Gastroesophageal sphincter (tissue), 4 donors: ENCODE results near the gene SLC39A11. TPM values are rescaled to one million over a fixed set of nuclear protein-coding genes. Genes with fewer than 3 reads are reported as not detected.

Source experiments
- ATAC-seq: fragments of 150-250 bp; one replicate; pipeline ENCODE4 v1.9.1; 2016; ENCODE audit warnings: mild to moderate bottlenecking, moderate library complexity
- H3K27ac ChIP-seq, 4 donors: fragments of 200-600 bp; sonication (generic) in 3 of 4; 1 replicate in 3 of 4; 2 replicates in 1 of 4; pipeline ENCODE4 v1.5.1; 2016 to 2019
- H3K27me3 ChIP-seq: fragments of 200-600 bp; sonication (generic); one replicate; pipeline ENCODE4 v1.5.1; 2019
- H3K36me3 ChIP-seq, 2 donors: fragments of 200-600 bp; sonication (generic); one replicate each; pipeline ENCODE4 v1.5.1; 2019; ENCODE audit warnings: control low read depth in 1 of 2
- H3K4me1 ChIP-seq, 3 donors: fragments of 200-600 bp; sonication (generic); 1 replicate in 2 of 3; 2 replicates in 1 of 3; pipeline ENCODE4 v1.5.1; 2016 to 2019; ENCODE audit warnings: control low read depth in 2 of 3
- H3K4me3 ChIP-seq, 2 donors: fragments of 200-600 bp; sonication (generic); one replicate each; pipeline ENCODE4 v1.5.1; 2019; ENCODE audit warnings: mild to moderate bottlenecking in 1 of 2, moderate library complexity in 1 of 2
- H3K9me3 ChIP-seq, 3 donors: fragments of 200-600 bp; sonication (generic); one replicate each; pipeline ENCODE4 v1.5.1; 2017 to 2019; ENCODE audit warnings: control low read depth in 2 of 3
- CTCF ChIP-seq, 4 experiments: fragments of 200-600 bp in 2 of 4; fragments of 450-650 bp in 2 of 4; sonication (generic) in 1 of 4; IDR thresholded peaks; one replicate each; pipeline ENCODE4 v1.5.1; 2017 to 2019; ENCODE audit warnings: antibody characterized with exemption in 4 of 4, mild to moderate bottlenecking in 2 of 4, moderate library complexity in 2 of 4
- EP300 ChIP-seq: sonication (generic); formaldehyde crosslinking; IDR thresholded peaks from one replicate; pipeline ENCODE4 v1.6.1; 2017; ENCODE audit warnings: antibody characterized with exemption, mild to moderate bottlenecking
- POLR2A ChIP-seq, 2 donors: fragments of 450-650 bp; IDR thresholded peaks; one replicate each; pipeline ENCODE4 v1.6.1; 2017; ENCODE audit warnings: antibody characterized with exemption in 2 of 2, mild to moderate bottlenecking in 2 of 2, moderate library complexity in 1 of 2
- POLR2AphosphoS5 ChIP-seq: sonication (generic); formaldehyde crosslinking; IDR thresholded peaks from one replicate; pipeline ENCODE4 v1.6.1; 2017; ENCODE audit warnings: antibody characterized with exemption
- WGBS, 2 donors: methylation state at CpG; one replicate each; pipeline ENCODE4 v1.1.5; 2018; ENCODE audit warnings: low coverage in 1 of 2; 5-methylcytosine and 5-hydroxymethylcytosine counted together
- total RNA-seq, 4 donors: library from RNA; depleted of rRNA; stranded (reverse); fragments of >200 nt; gene quantifications; one replicate each; pipeline ENCODE4 v1.1.0, GENCODE V29; 2016

Gene SLC39A11
- total RNA-seq, 4 donors from 2014 or later, result 11.6 to 16.8 (median 14.5) TPM

- Histone ChIP-seq H3K4me1 (no peaks in the 10 kb centered on the region), H3K27ac (no peak overlapping the region), H3K4me3 (no peak overlapping the region), H3K9me3 (peaks cover 0 to 20% (median 0%) of the 10 kb centered on the region in 3 donors), H3K36me3 (peaks cover 0 to 30% of the 10 kb centered on the region in 2 donors), H3K27me3 (no peaks in the 10 kb centered on the region)
- TF ChIP-seq POLR2A (IDR thresholded peaks at IDR 0.05), result no peak
- TF ChIP-seq CTCF (IDR thresholded peaks at IDR 0.05), result no peak
- TF ChIP-seq EP300, result no peak
- no peak for TF ChIP-seq POLR2AphosphoS5
- no peak for ATAC-seq
- WGBS, 2 donors, result 92 to 97% methylated on average over 4 to 5 of the region's 5 CpGs
These were observed 209.1 kb downstream of the SLC39A11 start for GRCh38 chr17:72883351-72883750.

GRCh38 chr17:72882426-72882825, 210.1 kb downstream of the SLC39A11 start:
- TF ChIP-seq POLR2A (IDR thresholded peaks at IDR 0.05) (no peak), CTCF (IDR thresholded peaks at IDR 0.05) (no peak), POLR2AphosphoS5 (no peak), EP300 (no peak)
- Histone ChIP-seq H3K4me3 (no peak overlapping the region), H3K4me1 (no peaks in the 10 kb centered on the region), H3K36me3 (peaks cover 0 to 29% of the 10 kb centered on the region in 2 donors), H3K27ac (no peak overlapping the region), H3K27me3 (no peaks in the 10 kb centered on the region), H3K9me3 (peaks cover 0 to 20% (median 0%) of the 10 kb centered on the region in 3 donors)
- 61 to 72% methylated on average over 4 of the region's 4 CpGs for WGBS, 2 donors
- no peak for ATAC-seq

- peaks cover 0 to 31% (median 0%) of the 10 kb centered on the region in 3 donors for H3K9me3 ChIP-seq
- TF ChIP-seq POLR2A (IDR thresholded peaks at IDR 0.05) (no peak), POLR2AphosphoS5 (no peak), CTCF (IDR thresholded peaks at IDR 0.05) (no peak), EP300 (no peak)
- no peak overlapping the region for H3K27ac ChIP-seq
- no peaks in the 10 kb centered on the region for H3K27me3 ChIP-seq
- H3K4me1 ChIP-seq, result no peaks in the 10 kb centered on the region
- H3K4me3 ChIP-seq, result no peak overlapping the region
- WGBS, 2 donors, result no CpG with 5 or more reads among the region's 2 CpGs
- no peak for ATAC-seq
- H3K36me3 ChIP-seq, result peaks cover 0 to 29% of the 10 kb centered on the region in 2 donors
These were observed 212.6 kb downstream of the SLC39A11 start for GRCh38 chr17:72879877-72880276.

- Histone ChIP-seq H3K4me1 (no peaks in the 10 kb centered on the region), H3K27me3 (no peaks in the 10 kb centered on the region), H3K27ac (no peak overlapping the region), H3K36me3 (peaks cover 0 to 34% of the 10 kb centered on the region in 2 donors), H3K9me3 (peaks cover 0 to 31% (median 0%) of the 10 kb centered on the region in 3 donors), H3K4me3 (no peak overlapping the region)
- no peak for ATAC-seq
- 82 to 100% methylated on average over 2 to 5 of the region's 6 CpGs for WGBS, 2 donors
- TF ChIP-seq POLR2A (IDR thresholded peaks at IDR 0.05) (no peak), POLR2AphosphoS5 (no peak), EP300 (no peak), CTCF (IDR thresholded peaks at IDR 0.05) (no peak)
These were observed 213.4 kb downstream of the SLC39A11 start for GRCh38 chr17:72878975-72879660.

- ATAC-seq, result no peak
- Histone ChIP-seq H3K9me3 (peaks cover 0 to 31% (median 0%) of the 10 kb centered on the region in 3 donors), H3K4me1 (no peaks in the 10 kb centered on the region), H3K27me3 (no peaks in the 10 kb centered on the region), H3K4me3 (no peak overlapping the region), H3K36me3 (peaks cover 0 to 19% of the 10 kb centered on the region in 2 donors), H3K27ac (no peak overlapping the region)
- WGBS, 2 donors, result 90 to 95% methylated on average over 8 of the region's 8 CpGs
- no peak for TF ChIP-seq CTCF (IDR thresholded peaks at IDR 0.05)
- TF ChIP-seq POLR2AphosphoS5, result no peak
- TF ChIP-seq POLR2A (IDR thresholded peaks at IDR 0.05), result no peak
- no peak for TF ChIP-seq EP300
These were observed 215.1 kb downstream of the SLC39A11 start for GRCh38 chr17:72877348-72877747.
